Measurements from ENCODE around the gene GPC6.

DNA sequence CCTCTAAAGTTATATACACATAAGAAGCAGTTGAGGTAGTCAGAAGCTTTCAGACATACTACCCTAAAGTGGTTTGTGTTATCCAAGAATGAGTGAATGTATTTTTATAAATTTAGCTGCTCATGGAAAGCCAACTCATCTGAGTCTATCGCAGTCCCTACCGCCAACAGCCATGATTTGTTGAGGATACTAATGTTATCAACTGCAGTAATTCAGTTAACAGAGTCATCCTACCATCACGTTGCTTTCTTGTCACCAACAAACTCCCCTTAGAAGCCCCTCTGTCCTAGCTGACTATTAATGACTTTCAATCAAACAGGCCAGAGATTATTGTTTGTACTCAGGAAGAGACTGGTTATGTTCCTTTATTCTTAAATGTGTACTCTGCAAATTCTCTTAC is 1083.0 kb downstream of the GPC6 start:
- TF ChIP-seq CTCF (conservative IDR thresholded peaks at IDR 0.05; ENCODE audit: low read length) (no peak), EZH2phosphoT487 (IDR thresholded peaks at IDR 0.05; ENCODE audit: borderline replicate concordance, low read depth, low read length) (no peak)

All from OCI-LY7 (cell line).